ENCODE results near the gene CHD1L. TPM values are rescaled to one million over a fixed set of nuclear protein-coding genes. Genes with fewer than 3 reads are reported as not detected.

The CHD1L gene
- total and polyA plus RNA-seq, 2 experiments from 2014 or later, result 29.8 to 43.9 TPM

- H3K36me3 Mint-ChIP-seq (ENCODE audit: low read depth), result no peaks in the 10 kb centered on the region
- H3K4me2 ChIP-seq, result no peak overlapping the region
- peaks cover 7% of the 10 kb centered on the region for H3K27me3 Mint-ChIP-seq (ENCODE audit: insufficient read depth, low read depth, poor library complexity)
Measured at GRCh38 chr1:147245586-147246021, 3.1 kb downstream of the CHD1L start.

More at GRCh38 chr1:147245586-147246021, 3.1 kb downstream of the CHD1L start:
- Histone ChIP-seq H3K9me2 (ENCODE audit: insufficient read depth) (no peaks in the 10 kb centered on the region), H3K4me3 (no peak overlapping the region), H3K4me1 (ENCODE audit: insufficient read depth) (peaks cover 44% of the 10 kb centered on the region), H3K27me3 (ENCODE audit: insufficient read depth) (no peaks in the 10 kb centered on the region; the same call in 1 of the 2 replicates), H2AFZ (no peak overlapping the region), H3K27ac (ENCODE audit: low read depth) (no peak overlapping the region), H3K36me3 (ENCODE audit: insufficient read depth) (no peaks in the 10 kb centered on the region), H3K79me2 (replicated peaks; ENCODE audit: insufficient read depth) (peaks cover 73% of the 10 kb centered on the region), H3F3A (replicated peaks; ENCODE audit: low read depth) (no peaks in the 10 kb centered on the region), H4K20me1 (replicated peaks; ENCODE audit: insufficient read depth) (peaks cover 16% of the 10 kb centered on the region; the same call in 1 of the 2 replicates)
- no peaks in the 10 kb centered on the region for H3K9me3 Mint-ChIP-seq
- no peak for ATAC-seq
- DNase-seq (ENCODE audit: low spot score), result no peak
- H3K4me3 Mint-ChIP-seq, result no peak overlapping the region
- TF ChIP-seq CREB1 (CRISPR knock-in tag; IDR thresholded peaks at IDR 0.05; ENCODE audit: low read depth) (no peak), ZNF331 (CRISPR knock-in tag; IDR thresholded peaks at IDR 0.05; ENCODE audit: low read depth) (no peak), NANOG (IDR thresholded peaks at IDR 0.05; ENCODE audit: borderline replicate concordance) (no peak), EZH2phosphoT487 (IDR thresholded peaks at IDR 0.05; ENCODE audit: unreplicated experiment) (no peak), CTCF (conservative IDR thresholded peaks at IDR 0.05; ENCODE audit: low read depth in 2 of 2) (no peak), ZNF114 (CRISPR knock-in tag; IDR thresholded peaks at IDR 0.05) (no peak), JUNB (IDR thresholded peaks at IDR 0.05; ENCODE audit: unreplicated experiment) (no peak), REST (IDR thresholded peaks at IDR 0.05; ENCODE audit: unreplicated experiment) (no peak), EZH2 (IDR thresholded peaks at IDR 0.05; ENCODE audit: low read depth, unreplicated experiment) (no peak), POLR2AphosphoS5 (IDR thresholded peaks at IDR 0.05; ENCODE audit: low read depth) (no peak), ETS1 (IDR thresholded peaks at IDR 0.05) (no peak), STAT1 (IDR thresholded peaks at IDR 0.05; ENCODE audit: unreplicated experiment) (no peak), ZNF462 (CRISPR knock-in tag; IDR thresholded peaks at IDR 0.05) (no peak)
- H3K27ac Mint-ChIP-seq, result no peak overlapping the region
- H3K4me1 Mint-ChIP-seq, result peaks cover 54% of the 10 kb centered on the region

Data from GM23338 (cell line).